Common myeloid progenitor, CD34-positive (primary cell): ENCODE results near the gene SLC4A1AP.

Source experiments
- CTCF ChIA-PET: fragments of 350-600 bp; sonication (Branson Sonifier 250); formaldehyde crosslinking; loops from one replicate; lab custom pipeline; 2021; ENCODE audit warnings: antibody characterized with exemption; lab: Charles Lee
- POLR2A ChIA-PET: fragments of 350-600 bp; sonication (Branson Sonifier 250); formaldehyde crosslinking; loops from one replicate; lab custom pipeline; 2021; ENCODE audit warnings: antibody characterized with exemption; lab: Charles Lee
- DNase-seq, 3 donors: peaks; one replicate each; pipeline versions ENCODE4 v3.0.0 to v3.0.0-alpha.2; 2013
- H3K27ac ChIP-seq, 2 experiments: 1 replicate in 1 of 2; 2 replicates in 1 of 2; pipeline ENCODE4 v1.7.0; 2013; ENCODE audit warnings: inconsistent platforms in 2 of 2, low read length in 2 of 2, mild to moderate bottlenecking in 2 of 2, low read depth in 1 of 2, moderate library complexity in 1 of 2; ENCODE audit not compliant: severe bottlenecking in 2 of 2, insufficient read depth in 1 of 2, poor library complexity in 1 of 2
- H3K27me3 ChIP-seq, 5 experiments: replicated peaks in 2 of 5; 1 replicate in 3 of 5; 2 replicates in 2 of 5; pipeline versions ENCODE4 v1.6.1 to v1.7.0; 2013; ENCODE audit warnings: low read length in 4 of 5, mild to moderate bottlenecking in 2 of 5, moderate library complexity in 2 of 5, inconsistent platforms in 1 of 5; ENCODE audit not compliant: insufficient read depth in 5 of 5, control insufficient read depth in 4 of 5
- H3K36me3 ChIP-seq, 4 experiments: 1 replicate in 2 of 4; 2 replicates in 2 of 4; pipeline versions ENCODE4 v1.6.1 to v1.7.0; 2013; ENCODE audit warnings: low read length in 3 of 4, control low read depth in 1 of 4, mild to moderate bottlenecking in 1 of 4; ENCODE audit not compliant: control insufficient read depth in 4 of 4, insufficient read depth in 4 of 4
- H3K4me1 ChIP-seq, 4 experiments: 1 replicate in 3 of 4; 2 replicates in 1 of 4; pipeline versions ENCODE4 v1.6.1 to v1.7.1; 2013; ENCODE audit warnings: low read length in 3 of 4, mild to moderate bottlenecking in 3 of 4, control low read depth in 1 of 4, inconsistent platforms in 1 of 4, moderate library complexity in 1 of 4; ENCODE audit not compliant: control insufficient read depth in 4 of 4, insufficient read depth in 4 of 4; ENCODE audit errors: control extremely low read depth in 1 of 4
- H3K4me3 ChIP-seq, 7 experiments: 1 replicate in 4 of 7; 2 replicates in 3 of 7; pipeline versions ENCODE4 v1.5.1 to v1.7.0; 2013; ENCODE audit warnings: mild to moderate bottlenecking in 7 of 7, low read length in 6 of 7, moderate library complexity in 6 of 7, inconsistent platforms in 2 of 7, low read depth in 2 of 7, control low read depth in 1 of 7; ENCODE audit not compliant: insufficient read depth in 4 of 7, control insufficient read depth in 1 of 7; ENCODE audit errors: extremely low read depth in 1 of 7
- H3K9me3 ChIP-seq, 5 experiments: 1 replicate in 4 of 5; 2 replicates in 1 of 5; pipeline versions ENCODE4 v1.6.1 to v1.7.1; 2013; ENCODE audit warnings: low read length in 4 of 5, mild to moderate bottlenecking in 2 of 5, inconsistent platforms in 1 of 5, low read depth in 1 of 5, moderate library complexity in 1 of 5; ENCODE audit not compliant: control insufficient read depth in 4 of 5, insufficient read depth in 2 of 5; ENCODE audit errors: control extremely low read depth in 1 of 5
- WGBS: methylation state at CpG from one replicate; pipeline ENCODE4 v1.1.5; 2013; ENCODE audit not compliant: insufficient coverage; 5-methylcytosine and 5-hydroxymethylcytosine counted together

Gene SLC4A1AP

GRCh38 chr2:27711804-27712203, 48.1 kb downstream of the SLC4A1AP start:
- no peak overlapping the region for H3K27ac ChIP-seq
- ChIA-PET CTCF (interaction anchor here (1.1 to 1.9 kb wide), 3 partner anchors 12 to 759 kb away, joined by 3 to 9 read pairs (median 6); no protein-coding TSS in a partner anchor), POLR2A (no interaction called here)
- peaks cover 0 to 31% (median 10%) of the 10 kb centered on the region in 5 experiments for H3K27me3 ChIP-seq
- WGBS, result 100% methylated on average over 5 of the region's 5 CpGs
- H3K36me3 ChIP-seq, result no peaks in the 10 kb centered on the region
- no peaks in the 10 kb centered on the region for H3K9me3 ChIP-seq
- no peak for DNase-seq
- H3K4me1 ChIP-seq, result peaks cover 0 to 15% (median 11%) of the 10 kb centered on the region in 4 experiments
- H3K4me3 ChIP-seq, result no peak overlapping the region

GRCh38 chr2:27712522-27712921, 48.8 kb downstream of the SLC4A1AP start:
- ChIA-PET CTCF (interaction anchor here (1.1 to 2.0 kb wide), 4 partner anchors 9 to 758 kb away, joined by 3 to 9 read pairs (median 7); no protein-coding TSS in a partner anchor), POLR2A (no interaction called here)
- WGBS, result no CpG with 5 or more reads among the region's 1 CpG
- Histone ChIP-seq H3K4me3 (no peak overlapping the region), H3K36me3 (no peaks in the 10 kb centered on the region), H3K4me1 (peaks cover 0 to 16% (median 11%) of the 10 kb centered on the region in 4 experiments), H3K27ac (no peak overlapping the region), H3K27me3 (peaks cover 5 to 39% (median 15%) of the 10 kb centered on the region in 5 experiments), H3K9me3 (no peaks in the 10 kb centered on the region)
- DNase-seq, result no peak

- H3K36me3 ChIP-seq, result no peaks in the 10 kb centered on the region
- CTCF ChIA-PET, result interaction anchor here (1.9 to 2.0 kb wide), 2 partner anchors 10 kb away, joined by 8 to 9 read pairs; no protein-coding TSS in a partner anchor
- H3K9me3 ChIP-seq, result no peaks in the 10 kb centered on the region
- H3K27me3 ChIP-seq, result peaks cover 5 to 45% (median 15%) of the 10 kb centered on the region in 5 experiments
- H3K4me1 ChIP-seq, result peaks cover 0 to 16% (median 11%) of the 10 kb centered on the region in 4 experiments
- no peak overlapping the region for H3K27ac ChIP-seq
- H3K4me3 ChIP-seq, result no peak overlapping the region
- POLR2A ChIA-PET, result no interaction called here
- WGBS, result 94% methylated on average over 5 of the region's 5 CpGs
- no peak for DNase-seq
Measured at GRCh38 chr2:27713201-27713600, 49.5 kb downstream of the SLC4A1AP start.

- Histone ChIP-seq H3K4me1 (peaks cover 0 to 16% (median 11%) of the 10 kb centered on the region in 4 experiments), H3K27ac (no peak overlapping the region), H3K9me3 (no peaks in the 10 kb centered on the region), H3K4me3 (no peak overlapping the region), H3K27me3 (peaks cover 5 to 47% (median 15%) of the 10 kb centered on the region in 5 experiments), H3K36me3 (no peaks in the 10 kb centered on the region)
- WGBS, result 100% methylated on average over 1 of the region's 8 CpGs
- CTCF ChIA-PET, result interaction anchor here (1.0 to 2.0 kb wide), 2 partner anchors 9 to 10 kb away, joined by 3 to 8 read pairs; no protein-coding TSS in a partner anchor
- POLR2A ChIA-PET, result no interaction called here
- DNase-seq, result no peak
Measured at GRCh38 chr2:27714053-27714452, 50.4 kb downstream of the SLC4A1AP start.

- Histone ChIP-seq H3K9me3 (no peaks in the 10 kb centered on the region), H3K36me3 (no peaks in the 10 kb centered on the region), H3K27ac (no peak overlapping the region), H3K27me3 (peaks cover 5 to 47% (median 15%) of the 10 kb centered on the region in 5 experiments), H3K4me3 (peak overlapping the region in 3 of 7 experiments; percentile 26 to 61 (median 52)), H3K4me1 (peaks cover 0 to 16% (median 11%) of the 10 kb centered on the region in 4 experiments)
- WGBS, result 71% methylated on average over 11 of the region's 19 CpGs
- ChIA-PET CTCF (interaction anchor here (0.9 to 1.0 kb wide), 2 partner anchors 10 to 32 kb away, joined by 3 read pairs; no protein-coding TSS in a partner anchor), POLR2A (no interaction called here)
- no peak for DNase-seq
Measured at GRCh38 chr2:27714851-27715291, 51.2 kb downstream of the SLC4A1AP start.

- H3K27ac ChIP-seq, result no peak overlapping the region
- peak overlapping the region in 4 of 7 experiments; percentile 26 to 61 (median 50) for H3K4me3 ChIP-seq
- peak in 2 of 3 donors; percentile 38 to 49 for DNase-seq
- H3K27me3 ChIP-seq, result peaks cover 5 to 47% (median 15%) of the 10 kb centered on the region in 5 experiments
- ChIA-PET CTCF (interaction anchor here (0.9 kb wide), 1 partner anchor 33 kb away, joined by 3 read pairs; no protein-coding TSS in a partner anchor), POLR2A (no interaction called here)
- under 1% methylated on average over 28 of the region's 51 CpGs for WGBS
- no peaks in the 10 kb centered on the region for H3K9me3 ChIP-seq
- H3K36me3 ChIP-seq, result no peaks in the 10 kb centered on the region
- peaks cover 0 to 16% (median 11%) of the 10 kb centered on the region in 4 experiments for H3K4me1 ChIP-seq
Measured at GRCh38 chr2:27715318-27716210, 51.9 kb downstream of the SLC4A1AP start.
